GM21619 (cell line): ENCODE results near the gene CCNH.

Source experiments
- ATAC-seq: cut with Tn5 transposase; IDR thresholded peaks from one replicate; pipeline ENCODE4 v1.9.1; 2021; ENCODE audit not compliant: unreplicated experiment

Gene CCNH

DNA sequence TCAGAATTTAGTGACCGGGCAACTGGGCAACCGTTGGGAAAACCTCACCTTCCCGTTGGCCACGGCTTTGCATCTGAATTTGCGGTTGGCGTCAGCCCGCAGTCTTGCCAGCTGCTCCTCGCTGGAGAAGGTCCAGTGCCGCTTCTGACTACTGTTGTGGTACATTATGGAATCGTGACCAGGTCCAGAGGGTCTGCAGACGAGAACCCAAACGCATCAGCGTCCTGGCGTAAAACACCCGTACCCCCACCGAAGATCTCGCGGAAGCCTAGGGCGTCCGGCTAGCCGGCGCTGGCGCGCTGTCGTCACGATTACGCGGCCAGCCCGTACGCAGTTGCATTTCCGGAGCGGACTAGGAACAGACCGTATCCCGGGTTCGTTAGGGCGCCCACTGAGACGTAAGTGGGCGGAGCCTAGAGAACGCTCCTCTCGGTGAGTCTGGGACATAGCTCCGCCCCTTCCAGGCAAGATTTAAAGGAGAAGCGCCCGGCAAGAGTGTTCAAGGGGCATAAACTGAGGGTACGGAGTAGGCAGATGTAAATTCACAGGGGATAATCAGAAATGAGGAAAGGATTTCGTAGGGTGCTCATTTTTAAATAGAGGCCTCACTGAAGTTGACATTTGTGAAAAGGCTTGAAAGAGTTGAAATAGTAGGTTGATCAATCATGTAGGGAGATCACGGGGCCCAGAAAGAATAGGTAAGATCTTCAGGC lies at the start of gene CCNH:
Gene CCNH, minus strand, starts transcription at position 301 of the 713 bp plus-strand sequence. Its CDS starts 136 bp downstream, at position 165.
- ATAC-seq = peak; percentile 98

DNA sequence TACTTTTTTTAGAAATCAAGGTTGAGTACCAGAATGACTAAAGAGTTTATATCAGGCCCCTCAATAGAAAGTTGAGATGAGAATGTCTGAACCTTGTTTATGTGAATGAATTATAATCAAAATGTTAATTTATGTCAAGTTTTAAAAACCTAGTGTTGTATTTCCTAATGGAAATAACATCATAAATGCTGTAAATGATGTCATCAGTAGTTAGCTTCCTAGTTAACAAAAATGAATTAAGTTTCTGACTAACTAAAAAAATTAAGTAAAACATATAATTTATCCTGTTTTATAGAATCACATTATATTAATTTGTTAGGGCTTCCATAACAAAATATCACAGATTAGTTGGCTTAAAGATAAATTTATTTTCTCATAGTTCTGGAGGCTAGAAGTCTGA lies 45.0 kb upstream of the CCNH start:
- ATAC-seq = no peak

DNA sequence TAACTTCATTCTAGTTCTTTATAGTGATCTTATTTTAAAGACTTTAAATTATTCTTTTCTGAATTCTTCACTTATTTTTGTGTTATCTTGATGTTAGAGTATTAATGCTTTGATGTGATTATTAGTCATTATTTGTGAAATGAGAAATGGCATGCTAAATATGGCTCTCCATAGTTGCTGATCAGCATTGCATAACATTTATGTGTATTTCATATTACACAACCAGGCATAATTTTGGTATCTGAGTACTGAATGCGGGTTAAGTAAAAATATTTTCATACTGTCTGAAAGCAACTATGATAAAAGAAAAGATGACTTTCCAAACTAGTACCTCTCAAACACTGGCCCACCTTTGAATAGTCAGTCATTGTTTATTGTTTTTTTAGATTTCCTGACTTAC lies 41.1 kb upstream of the CCNH start:
- ATAC-seq = no peak

DNA sequence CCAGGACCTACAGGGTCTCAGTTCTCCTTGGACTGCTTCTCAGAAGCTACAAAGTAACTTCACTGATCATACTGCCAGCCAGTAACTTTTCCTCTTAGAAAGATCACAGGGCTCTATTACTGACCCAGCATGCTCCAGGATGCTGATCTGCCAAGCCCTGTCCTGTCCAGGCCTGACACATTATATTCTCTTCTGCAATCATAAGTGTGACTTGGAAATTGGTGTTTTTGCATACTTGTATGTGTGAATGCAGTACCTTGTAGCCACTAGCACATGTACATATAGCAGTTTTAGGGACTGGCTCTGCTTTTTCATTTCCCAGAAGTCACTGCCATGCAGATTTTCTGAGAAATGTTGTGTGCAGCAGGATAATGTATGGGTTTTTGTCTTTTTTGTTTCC lies 40.1 kb upstream of the CCNH start:
- no peak for ATAC-seq

DNA sequence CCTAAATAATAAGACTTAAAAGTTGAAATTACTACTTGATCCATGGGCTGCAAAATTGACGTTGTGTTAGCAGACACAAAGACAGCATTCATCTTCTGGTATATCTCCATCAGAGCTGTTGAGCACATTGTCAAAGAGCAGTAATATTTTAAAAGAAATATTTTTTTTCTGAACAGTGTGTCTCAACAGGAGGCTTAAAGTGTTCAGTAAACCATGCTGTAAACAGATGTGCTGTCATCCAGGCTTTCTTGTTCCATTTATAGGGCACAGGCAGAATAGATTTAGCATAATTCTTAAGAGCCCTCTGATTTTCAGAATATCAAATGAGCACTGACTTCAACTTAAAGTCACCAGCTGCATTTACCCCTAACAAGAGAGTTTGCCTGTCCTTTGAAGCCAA lies 29.7 kb upstream of the CCNH start:
- no peak for ATAC-seq

DNA sequence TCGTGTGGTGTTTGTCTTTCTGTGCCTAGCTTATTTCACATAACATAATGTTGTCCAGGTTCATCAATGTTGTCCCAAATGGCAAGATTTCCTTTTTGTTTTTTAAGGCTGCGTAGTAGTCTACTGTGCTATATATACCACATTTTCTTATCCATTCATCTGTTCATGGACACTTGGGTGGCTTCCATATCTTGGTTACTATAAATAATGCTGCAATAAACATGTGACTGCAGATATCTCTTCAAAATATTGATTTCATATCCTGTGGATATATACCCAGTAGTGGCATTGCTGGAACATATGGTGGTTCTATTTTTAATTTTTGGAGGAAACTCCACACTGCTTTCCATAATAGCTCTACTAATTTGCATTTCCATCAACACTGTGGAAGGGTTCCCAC lies 25.5 kb upstream of the CCNH start:
- no peak for ATAC-seq

DNA sequence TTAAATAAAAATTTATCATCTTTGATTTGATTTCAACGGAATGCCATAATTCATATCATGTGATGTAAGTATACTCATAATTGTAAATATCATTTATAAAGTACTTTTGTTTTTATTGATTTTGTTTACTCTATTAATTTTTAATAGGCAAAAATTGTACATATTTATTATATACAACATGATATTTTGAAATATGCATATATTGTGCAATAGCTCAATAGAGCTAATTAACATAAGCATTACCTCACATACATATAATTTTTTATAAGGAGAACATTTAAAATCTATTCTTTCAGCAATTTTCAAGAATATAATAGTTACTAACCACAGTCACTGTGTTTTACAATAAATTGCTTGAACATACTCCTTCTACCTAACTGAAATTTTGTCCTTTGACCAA lies 25.0 kb upstream of the CCNH start:
- no peak for ATAC-seq

DNA sequence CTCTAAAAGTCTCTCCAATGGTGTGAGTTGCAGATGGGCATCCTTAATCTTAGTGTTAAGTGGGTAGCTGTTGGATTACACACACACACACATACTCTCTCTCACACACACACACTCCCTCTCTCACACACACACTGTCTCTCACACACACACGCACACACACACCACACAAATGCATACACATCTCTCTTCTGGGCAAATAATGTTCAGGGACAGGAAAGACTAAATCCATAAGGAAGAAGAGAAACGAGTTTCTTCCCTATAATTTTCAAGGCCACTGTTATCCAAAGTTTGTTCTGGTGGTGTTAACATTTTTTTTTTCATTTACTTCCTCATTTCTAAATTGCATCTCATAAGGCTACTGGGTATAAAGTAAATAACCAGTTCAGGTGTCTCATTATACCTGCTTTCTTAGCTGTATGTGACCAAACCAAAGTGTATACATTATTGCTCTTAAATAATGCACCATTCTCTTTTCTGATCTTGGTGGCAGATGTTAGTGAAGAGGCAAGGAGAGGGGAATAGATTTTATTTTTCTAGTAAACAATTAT lies 22.5 kb upstream of the CCNH start:
- no peak for ATAC-seq

DNA sequence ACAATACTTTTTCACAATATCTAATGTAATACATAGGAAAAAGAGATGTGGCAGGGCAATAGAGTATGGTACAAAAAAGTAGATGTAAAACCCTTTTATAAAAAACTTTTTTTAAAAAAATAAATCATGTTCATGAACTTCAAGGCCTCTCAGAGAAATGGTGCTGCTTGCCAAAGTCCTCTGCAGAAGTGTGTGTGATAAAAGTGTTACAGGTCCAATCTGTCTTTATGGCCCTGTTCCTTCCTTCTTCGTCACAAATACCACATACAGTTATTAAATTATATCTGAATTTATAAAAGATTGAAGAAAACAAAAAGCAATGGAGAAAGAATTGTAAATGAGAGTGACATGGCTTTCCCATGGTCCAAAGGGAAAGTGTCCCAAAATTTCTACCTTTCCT lies 21.7 kb upstream of the CCNH start:
- no peak for ATAC-seq

DNA sequence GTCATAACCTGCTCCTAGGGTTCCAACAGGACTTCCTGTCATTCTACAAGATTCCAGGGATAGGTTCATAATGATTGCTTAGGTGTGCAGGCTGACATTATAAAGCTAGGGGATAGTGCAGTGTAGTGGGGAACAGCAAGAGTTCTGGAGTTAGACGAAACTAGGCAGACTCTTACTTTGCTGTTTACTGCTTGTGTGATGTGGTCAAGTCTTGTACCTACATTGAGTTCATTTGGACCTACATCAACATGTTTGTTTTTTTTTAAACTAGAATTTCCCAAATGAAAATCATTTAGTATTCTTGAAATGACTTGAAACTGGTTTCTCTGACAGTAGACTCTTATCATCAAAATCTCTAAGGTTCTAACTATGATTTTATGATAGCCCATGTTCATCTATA lies 21.2 kb upstream of the CCNH start:
- ATAC-seq = no peak

DNA sequence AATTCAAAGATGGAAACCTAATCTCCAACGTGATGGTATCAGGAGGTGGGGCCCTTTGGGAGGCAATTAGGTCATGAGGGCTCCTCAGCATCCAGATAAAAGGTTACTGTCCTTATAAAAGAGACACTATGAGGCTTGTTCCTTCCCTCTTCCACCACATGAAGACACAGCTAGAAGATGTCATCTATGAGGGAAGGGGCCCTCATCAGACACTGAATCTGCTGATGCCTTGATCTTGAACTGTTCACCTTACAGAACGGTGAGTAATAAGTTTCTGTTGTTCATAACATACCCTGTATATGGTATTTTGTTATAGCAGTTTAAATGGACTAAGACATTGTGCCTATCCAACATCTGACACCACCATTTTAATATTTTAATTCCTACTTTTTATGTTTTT lies 19.7 kb upstream of the CCNH start:
- ATAC-seq = no peak

DNA sequence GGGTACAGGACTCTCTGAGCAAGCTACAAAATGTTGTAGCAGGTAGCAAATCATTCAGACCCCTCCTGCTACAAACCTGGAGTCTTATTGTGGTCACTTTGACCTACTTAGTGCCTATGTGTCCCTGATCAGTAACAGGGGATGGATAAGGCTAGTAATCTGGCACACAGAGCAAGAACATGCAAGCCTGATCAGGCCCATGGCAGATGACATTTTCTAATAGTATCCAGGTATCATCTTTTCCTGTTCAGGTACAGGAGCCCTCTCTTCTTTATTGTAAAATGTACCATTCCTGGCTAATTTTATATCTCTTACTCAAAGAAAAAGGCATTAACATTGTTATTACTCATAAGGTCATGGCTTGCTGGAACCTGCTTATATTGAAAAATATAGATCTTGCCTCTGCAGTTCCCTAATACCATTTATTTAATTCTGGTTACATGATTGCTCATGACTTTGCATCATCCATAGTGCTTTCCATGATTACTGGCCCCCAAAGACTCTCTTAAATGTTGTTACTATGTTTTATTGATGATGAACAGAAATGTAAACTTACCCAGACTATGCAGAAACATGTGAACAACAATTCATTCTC lies 18.2 kb upstream of the CCNH start:
- ATAC-seq = no peak

DNA sequence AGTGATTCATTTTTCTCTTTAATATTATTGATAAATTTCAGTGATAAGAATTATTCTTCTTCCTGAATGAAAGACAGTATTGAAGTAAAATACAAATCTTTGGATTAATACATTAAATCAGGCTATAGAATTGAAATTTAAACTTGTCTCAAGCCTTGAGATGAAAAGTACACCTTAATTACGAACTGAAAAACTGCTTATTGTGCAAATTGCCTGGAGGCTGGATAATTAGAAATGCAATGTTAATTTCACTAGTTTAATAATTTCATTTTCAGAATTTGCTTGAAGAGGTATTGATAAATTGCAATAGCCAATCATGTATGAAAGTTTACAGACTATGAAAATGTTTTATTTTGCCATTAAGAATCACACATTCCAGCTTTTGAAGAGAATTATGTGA lies 11.0 kb upstream of the CCNH start:
- no peak for ATAC-seq

DNA sequence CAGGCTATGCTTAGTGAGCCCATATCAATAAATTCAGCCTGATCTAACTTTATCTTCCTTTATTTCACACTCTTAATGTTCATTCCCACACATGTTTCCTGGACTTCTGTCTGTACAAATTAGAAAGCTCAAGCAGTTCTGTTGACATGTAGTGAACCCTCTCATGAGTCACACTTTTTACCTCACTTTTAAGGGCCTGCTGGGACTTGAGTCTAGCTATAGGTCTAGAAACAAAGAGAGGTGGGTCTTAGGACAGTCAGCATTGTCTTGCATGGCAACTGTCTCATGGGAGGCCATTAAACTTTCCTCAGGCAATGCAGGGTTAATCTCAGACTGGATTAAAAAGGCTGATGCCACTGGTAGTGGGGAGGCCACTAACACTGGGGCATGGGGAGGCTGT lies 8.6 kb upstream of the CCNH start:
- no peak for ATAC-seq

DNA sequence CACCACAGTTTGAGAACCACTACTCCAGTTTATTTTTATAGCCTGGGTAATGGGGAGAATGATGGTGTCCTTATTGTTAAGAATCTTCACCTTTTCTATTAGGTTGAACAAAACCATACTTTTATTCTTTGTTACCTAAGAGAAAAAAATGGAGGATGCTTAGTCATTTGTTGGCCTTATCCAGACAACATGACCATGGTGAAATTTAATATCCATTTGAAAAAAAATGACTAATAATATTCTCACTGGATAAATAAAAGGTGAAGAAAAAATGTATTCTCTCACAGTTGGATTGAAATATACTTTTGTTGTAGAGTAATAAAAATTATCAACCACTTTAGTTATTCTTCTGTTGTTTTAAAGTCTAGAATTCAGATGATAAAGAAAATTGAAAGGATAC lies 5.8 kb upstream of the CCNH start:
- ATAC-seq = no peak

DNA sequence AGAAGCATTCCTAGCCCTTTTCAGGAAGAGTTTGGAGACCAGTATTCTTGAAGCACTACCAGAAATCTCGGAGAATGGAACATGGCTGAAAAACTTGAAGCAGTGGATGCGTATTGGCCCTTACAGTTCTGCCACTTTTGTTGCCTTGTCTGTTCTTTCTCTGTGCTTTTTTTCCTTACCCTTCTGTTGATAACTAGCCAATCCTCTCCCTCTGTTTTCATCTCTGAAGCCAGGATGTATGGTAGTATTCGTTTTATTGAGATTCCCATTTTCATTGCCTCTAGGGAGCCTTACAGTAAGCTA lies 564 bp upstream of the CCNH start:
- ATAC-seq = no peak

DNA sequence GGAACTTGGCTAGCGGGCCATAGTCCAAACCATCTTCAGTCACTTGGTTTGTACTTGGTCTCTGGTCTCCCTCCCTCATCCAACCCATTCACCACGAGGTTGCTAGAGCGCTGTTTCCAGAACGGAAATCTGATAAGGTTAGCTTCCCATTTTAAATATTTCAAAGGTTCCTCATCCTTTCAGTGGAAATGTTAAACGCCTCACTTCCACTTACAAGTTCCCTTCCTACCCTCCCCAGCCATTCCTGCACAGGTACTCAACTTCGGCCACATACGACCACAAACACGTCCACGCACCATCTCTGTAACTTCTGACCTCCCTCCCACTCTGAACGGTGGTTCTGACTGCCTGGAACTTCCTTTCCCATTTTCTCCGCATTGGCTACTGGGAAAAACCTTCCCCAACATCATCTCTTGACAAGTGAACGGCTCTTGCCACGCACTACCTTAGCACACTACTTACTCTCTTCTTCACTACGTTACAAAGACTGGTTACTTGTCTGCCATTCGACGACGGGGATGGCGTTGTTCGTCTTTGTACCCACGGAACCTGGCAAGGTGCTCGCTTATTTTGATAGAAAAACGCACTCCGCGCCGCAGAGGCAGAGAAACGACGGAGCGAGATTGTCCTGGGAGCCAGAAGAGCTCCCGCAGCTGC lies 629 bp downstream of the CCNH start:
- peak; percentile 11 for ATAC-seq

DNA sequence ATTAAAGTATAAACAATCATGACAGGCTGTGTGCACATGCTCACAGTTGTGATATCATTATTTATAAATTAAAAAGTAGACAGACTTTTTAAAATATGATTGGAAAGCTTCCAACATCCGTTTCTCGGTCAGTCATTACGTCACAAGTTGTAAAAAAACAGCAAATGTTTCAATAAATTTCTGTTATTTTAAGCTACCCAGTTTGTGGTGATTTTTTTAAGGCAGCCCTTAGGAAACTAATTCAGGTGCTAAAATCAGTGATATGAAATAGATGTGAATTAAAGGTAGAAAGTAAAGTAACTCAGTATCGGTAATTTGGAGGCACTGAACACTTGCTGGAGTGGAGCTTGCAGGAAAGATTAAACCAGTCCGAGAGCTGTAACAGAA lies 1.2 kb downstream of the CCNH start:
- no peak for ATAC-seq

DNA sequence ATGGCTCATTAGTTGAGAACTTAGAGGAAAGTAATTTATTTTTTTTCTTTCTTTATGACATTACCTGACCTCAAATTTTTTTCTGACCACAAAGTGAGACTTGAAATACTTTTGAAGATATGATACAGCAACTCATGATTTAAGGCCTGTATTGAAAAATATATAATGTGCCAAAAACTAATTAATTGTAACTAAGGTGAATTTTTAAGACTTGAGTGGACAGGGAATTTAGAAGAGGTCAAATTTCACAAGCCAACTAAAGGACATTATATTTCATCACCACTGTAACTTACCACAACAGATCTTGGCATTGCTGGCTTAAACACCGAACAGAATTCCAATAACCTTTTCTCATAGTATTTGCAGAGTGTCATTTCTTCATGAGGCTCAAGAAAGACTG lies 1.8 kb downstream of the CCNH start:
- ATAC-seq = no peak

DNA sequence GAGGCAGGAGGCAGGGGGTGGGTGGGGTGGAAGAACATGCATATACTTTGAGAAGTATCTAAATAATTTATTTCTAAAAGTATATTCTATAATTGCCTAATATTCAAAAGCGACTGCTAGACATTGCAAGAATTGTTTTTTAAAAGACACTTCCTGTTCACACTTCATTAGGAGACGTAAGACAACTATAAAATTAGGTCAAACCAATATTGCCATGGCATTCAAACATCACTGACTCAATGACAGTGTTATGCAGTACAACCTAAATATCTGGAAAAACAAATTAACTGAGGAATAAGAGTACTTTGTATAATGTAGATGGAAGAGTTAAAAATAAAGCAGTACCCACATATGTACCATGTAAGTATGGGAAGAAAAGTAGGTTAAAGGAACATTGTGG lies 4.5 kb downstream of the CCNH start:
- ATAC-seq = no peak

DNA sequence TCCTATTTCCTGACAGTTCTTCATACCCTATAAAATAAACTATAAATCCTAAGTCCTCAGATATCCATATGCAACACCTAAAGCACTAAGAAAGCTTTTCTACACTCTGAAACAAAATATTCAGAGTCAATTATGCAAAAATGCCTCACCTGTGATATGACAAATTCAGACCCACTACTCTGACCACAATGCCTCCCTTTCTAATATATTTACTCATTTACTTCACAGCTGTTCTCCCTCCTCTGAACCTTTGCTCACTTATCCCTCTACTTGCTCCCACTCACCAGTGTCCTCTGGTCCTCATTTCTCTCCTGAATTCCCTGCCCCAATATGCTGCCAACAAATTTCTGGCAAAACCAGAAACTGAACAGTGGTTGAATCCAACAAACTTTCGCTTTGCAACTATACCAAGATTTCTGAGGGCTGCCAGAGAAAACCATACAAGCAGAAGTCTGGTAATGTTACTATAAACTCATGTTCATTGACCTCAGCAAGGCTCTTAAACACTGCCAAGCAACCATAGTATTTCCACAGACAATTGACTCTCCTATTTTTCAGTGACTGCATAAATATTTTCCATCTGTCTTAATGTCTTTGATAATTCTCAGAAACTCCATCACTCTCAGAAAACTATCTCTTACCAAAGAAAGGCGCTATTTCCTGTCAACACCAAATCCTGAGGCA lies 7.1 kb downstream of the CCNH start:
- no peak for ATAC-seq

DNA sequence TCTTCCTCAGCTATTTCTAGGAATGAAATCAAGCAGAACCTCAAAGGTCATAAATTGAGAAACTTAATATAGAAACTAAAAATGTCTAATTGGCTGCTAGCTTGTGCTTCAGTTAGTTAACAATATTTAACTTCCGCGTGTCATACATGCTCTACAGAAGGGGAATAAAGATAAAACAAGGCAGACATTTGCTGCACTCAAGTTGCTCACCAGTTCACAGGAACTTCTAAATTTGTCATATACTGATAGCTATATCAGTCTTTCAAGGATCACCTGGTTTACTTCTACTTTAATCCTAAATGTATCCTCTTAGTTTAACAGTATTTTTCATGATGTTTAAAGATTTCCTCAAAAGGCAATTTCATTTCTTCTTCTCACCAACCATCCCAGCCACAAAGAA lies 8.4 kb downstream of the CCNH start:
- ATAC-seq = no peak
